Naive B cell (primary cell): ENCODE data around the gene DUSP28. TPM values are rescaled to one million over a fixed set of nuclear protein-coding genes. Genes with fewer than 3 reads are reported as not detected.

Source experiments
- ATAC-seq, 2 donors: fragments of 150-1000 bp; cut with Tn5 transposase; 2 replicates each; pipeline ENCODE4 v1.10.0; 2021; ENCODE audit warnings: low read depth in 2 of 2, mild to moderate bottlenecking in 2 of 2, moderate library complexity in 2 of 2
- DNase-seq: peaks from one replicate; pipeline ENCODE4 v3.0.0; 2022
- H3K27ac Mint-ChIP-seq, 6 donors: one replicate each; pipeline ENCODE4 v1.8.0; 2020 to 2022; ENCODE audit warnings: mild to moderate bottlenecking in 6 of 6, mixed read lengths in 6 of 6, moderate library complexity in 5 of 6, inconsistent platforms in 2 of 6
- H3K27me3 Mint-ChIP-seq, 3 donors: one replicate each; pipeline ENCODE4 v1.8.0; 2021 to 2022; ENCODE audit warnings: mixed read lengths in 3 of 3, mild to moderate bottlenecking in 1 of 3
- H3K36me3 Mint-ChIP-seq, 2 donors: one replicate each; pipeline ENCODE4 v1.8.0; 2020 to 2022; ENCODE audit warnings: mixed read lengths in 2 of 2, inconsistent platforms in 1 of 2, mild to moderate bottlenecking in 1 of 2
- H3K4me1 Mint-ChIP-seq, 3 donors: one replicate each; pipeline ENCODE4 v1.8.0; 2020 to 2022; ENCODE audit warnings: mixed read lengths in 3 of 3, inconsistent platforms in 1 of 3, mild to moderate bottlenecking in 1 of 3, moderate library complexity in 1 of 3
- H3K4me3 Mint-ChIP-seq, 8 donors: one replicate each; pipeline ENCODE4 v1.8.0; 2020 to 2022; ENCODE audit warnings: mild to moderate bottlenecking in 8 of 8, mixed read lengths in 8 of 8, moderate library complexity in 8 of 8, inconsistent platforms in 2 of 8
- H3K9me3 Mint-ChIP-seq, 7 donors: one replicate each; pipeline ENCODE4 v1.8.0; 2020 to 2022; ENCODE audit warnings: mixed read lengths in 7 of 7, mild to moderate bottlenecking in 5 of 7, inconsistent platforms in 2 of 7, moderate library complexity in 1 of 7
- polyA plus RNA-seq, 6 donors: library from polyadenylated mRNA; unstranded; fragments of 300-500 nt; fragmentation: Illumina TruSeq; gene quantifications; one replicate each; pipeline ENCODE4 v1.2.3, GENCODE V29; 2021; ENCODE audit warnings: low read depth in 6 of 6

Gene DUSP28
- polyA plus RNA-seq, 6 donors from 2014 or later, result 20.5 to 39.0 (median 24.7) TPM

GRCh38 chr2:240598311-240598911 lies 38.3 kb downstream of the DUSP28 start:
- no peaks in the 10 kb centered on the region for H3K4me1 Mint-ChIP-seq
- H3K27ac Mint-ChIP-seq, result no peak overlapping the region
- no peaks in the 10 kb centered on the region for H3K36me3 Mint-ChIP-seq
- DNase-seq (no peak), ATAC-seq (no peak)
- no peak overlapping the region for H3K4me3 Mint-ChIP-seq
- H3K27me3 Mint-ChIP-seq, result no peaks in the 10 kb centered on the region
- H3K9me3 Mint-ChIP-seq, result no peaks in the 10 kb centered on the region

DNA sequence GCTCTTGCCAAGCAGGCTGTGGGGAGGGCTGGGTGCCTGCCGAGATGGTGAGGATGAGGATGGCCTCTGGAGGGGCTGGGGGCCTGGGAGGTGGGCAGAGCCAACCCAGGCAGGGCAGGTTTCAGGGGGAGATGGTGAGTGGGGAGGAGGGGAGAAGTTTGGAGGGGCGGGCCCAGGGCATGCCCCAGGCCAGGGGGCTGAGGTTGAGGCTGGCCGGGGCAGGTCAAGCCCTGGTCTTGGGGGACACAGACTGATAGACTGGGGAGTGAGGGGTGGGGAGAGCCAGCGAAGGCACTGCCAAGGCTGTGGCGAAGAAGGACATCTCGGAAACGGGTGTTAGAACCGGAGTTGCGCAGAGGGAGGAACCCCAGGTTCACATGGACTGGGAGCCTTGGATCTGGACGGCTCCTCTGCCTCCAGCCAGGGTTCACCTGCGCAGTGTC lies 39.0 kb downstream of the DUSP28 start:
- ATAC-seq (no peak), DNase-seq (no peak)
- no peaks in the 10 kb centered on the region for H3K36me3 Mint-ChIP-seq
- H3K4me3 Mint-ChIP-seq, result no peak overlapping the region
- H3K27me3 Mint-ChIP-seq, result no peaks in the 10 kb centered on the region
- H3K9me3 Mint-ChIP-seq, result no peaks in the 10 kb centered on the region
- peak overlapping the region in 1 of 6 donors; percentile 47 for H3K27ac Mint-ChIP-seq
- H3K4me1 Mint-ChIP-seq, result no peaks in the 10 kb centered on the region

DNA sequence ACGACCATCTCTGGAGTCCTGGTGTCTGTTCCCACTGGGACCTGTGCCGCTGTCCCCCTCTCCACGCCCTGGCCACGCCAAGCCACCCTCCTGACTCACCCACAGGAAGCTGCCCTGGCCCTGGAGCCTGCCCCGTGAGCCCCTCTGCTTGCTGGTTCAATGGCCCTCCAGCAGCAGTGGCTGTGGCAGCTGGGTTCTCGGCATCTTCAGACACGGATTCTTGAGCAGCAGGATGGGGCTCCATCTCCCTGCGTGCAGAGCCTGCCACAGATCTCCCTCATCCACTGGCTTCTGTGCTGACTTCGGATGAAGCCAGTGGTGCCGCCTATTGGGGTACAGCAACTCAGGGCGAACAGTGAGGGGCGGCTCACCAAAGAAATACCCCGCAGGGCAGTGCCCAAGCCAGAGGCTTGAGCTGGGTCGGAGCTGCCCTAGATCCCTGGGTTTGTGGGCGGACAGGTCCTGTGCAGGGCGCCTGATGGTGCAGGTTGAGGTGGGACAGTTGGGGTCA lies 40.3 kb downstream of the DUSP28 start:
- ATAC-seq (no peak), DNase-seq (no peak)
- no peaks in the 10 kb centered on the region for H3K27me3 Mint-ChIP-seq
- H3K4me3 Mint-ChIP-seq, result peak overlapping the region in 1 of 8 donors; percentile 70
- H3K4me1 Mint-ChIP-seq, result no peaks in the 10 kb centered on the region
- no peaks in the 10 kb centered on the region for H3K36me3 Mint-ChIP-seq
- H3K9me3 Mint-ChIP-seq, result no peaks in the 10 kb centered on the region
- no peak overlapping the region for H3K27ac Mint-ChIP-seq

DNA sequence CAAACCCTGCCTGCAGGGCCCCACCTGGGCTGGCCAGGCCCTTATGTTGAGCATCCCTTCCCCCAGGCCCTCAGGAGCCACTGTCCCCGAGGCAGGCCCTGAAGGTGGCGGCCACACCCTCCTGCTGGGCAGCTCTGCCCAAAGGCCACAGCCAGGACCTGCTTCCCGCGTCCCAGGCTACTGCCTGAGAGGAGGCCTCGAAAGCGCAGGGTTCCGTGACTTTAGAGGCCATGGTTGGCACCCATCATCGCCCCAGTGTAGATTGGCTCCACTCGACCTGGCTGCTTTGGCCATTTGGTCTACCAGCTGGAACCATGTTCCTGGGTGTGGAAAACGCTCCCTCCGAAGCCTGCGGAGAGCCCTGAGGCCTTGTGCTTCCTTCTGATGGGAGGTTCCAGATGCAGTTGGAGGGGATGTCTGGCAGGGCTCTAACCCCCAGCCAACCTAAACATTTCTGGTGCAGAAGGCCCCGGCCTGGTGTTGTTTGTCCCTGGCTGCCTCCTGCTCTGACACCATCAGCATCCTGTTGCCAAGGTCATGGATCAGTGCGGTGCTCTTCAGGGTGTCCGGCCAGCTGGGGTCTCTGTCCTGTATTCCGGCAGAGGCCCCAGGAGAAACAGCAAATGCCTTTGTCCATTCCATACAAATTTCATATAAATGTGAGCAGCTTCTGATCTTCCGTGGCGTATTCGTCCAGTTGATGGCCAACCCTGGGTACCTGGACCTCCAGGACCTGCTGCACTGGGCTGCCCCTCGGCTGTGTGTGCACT lies 41.1 kb downstream of the DUSP28 start:
- Mint-ChIP-seq H3K36me3 (no peaks in the 10 kb centered on the region), H3K4me1 (no peaks in the 10 kb centered on the region), H3K27ac (peak overlapping the region in 1 of 6 donors; percentile 60), H3K27me3 (no peaks in the 10 kb centered on the region), H3K9me3 (no peaks in the 10 kb centered on the region), H3K4me3 (no peak overlapping the region)
- DNase-seq (no peak), ATAC-seq (no peak)

DNA sequence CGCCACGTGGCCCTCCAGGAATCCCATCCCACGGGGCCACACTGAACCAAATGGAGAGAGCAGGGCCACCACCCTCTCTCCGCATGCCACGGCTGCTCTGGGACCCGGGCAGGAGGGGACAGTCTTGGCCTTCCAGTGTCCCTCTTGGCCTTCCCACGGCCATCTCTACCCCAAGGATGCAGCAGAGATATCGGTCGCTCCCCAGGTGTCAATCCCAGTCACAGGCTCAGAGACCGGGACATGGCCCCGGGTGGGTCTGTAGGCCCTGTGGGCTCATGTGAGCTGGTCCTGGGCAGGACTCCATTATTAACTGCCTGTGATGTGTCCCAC lies 41.6 kb downstream of the DUSP28 start:
- ATAC-seq (no peak), DNase-seq (no peak)
- Mint-ChIP-seq H3K27ac (peak overlapping the region in 1 of 6 donors; percentile 61), H3K36me3 (no peaks in the 10 kb centered on the region), H3K9me3 (no peaks in the 10 kb centered on the region), H3K27me3 (no peaks in the 10 kb centered on the region), H3K4me3 (no peak overlapping the region), H3K4me1 (peaks cover 0 to 2% (median 0%) of the 10 kb centered on the region in 3 donors)

DNA sequence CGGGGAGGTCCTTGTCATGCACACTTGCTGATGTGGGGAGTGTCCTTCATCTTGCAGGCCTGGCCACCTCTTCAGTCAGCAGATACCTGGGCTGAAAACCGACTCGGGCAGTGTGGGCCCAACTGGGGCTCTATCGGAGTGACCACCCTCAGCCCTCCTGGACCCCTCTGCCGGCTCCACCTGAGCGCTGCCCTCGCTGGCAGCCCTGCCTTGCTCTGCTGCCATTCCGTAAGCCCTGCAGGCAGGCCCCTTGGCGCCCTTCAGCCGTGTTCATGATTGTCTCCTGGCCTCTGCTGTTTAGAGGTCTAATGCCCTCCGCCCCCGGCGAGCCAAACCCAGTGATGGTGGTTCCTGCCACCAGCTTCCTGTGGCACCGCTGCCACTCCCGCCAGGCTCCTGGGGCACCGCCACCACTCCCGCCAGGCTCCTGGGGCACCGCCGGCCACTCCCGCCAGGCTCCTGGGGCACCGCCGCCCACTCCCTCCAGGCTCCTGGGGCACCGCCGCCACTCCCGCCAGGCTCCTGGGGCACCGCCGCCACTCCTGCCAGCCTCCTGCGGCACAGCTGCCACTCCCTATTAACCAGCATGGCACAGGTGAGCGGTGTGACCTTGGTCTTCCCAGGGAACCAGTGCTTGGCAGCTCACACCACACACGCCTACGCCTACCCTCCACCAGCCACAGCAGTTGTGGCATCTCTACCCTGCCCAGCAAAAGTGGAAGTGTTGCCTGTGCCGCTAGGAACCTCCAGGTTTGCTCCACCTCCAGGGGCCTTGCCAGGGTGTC lies 42.3 kb downstream of the DUSP28 start:
- Mint-ChIP-seq H3K27ac (no peak overlapping the region), H3K4me1 (peaks cover 0 to 4% (median 0%) of the 10 kb centered on the region in 3 donors), H3K36me3 (no peaks in the 10 kb centered on the region), H3K27me3 (no peaks in the 10 kb centered on the region), H3K9me3 (no peaks in the 10 kb centered on the region), H3K4me3 (no peak overlapping the region)
- ATAC-seq (no peak), DNase-seq (no peak)

DNA sequence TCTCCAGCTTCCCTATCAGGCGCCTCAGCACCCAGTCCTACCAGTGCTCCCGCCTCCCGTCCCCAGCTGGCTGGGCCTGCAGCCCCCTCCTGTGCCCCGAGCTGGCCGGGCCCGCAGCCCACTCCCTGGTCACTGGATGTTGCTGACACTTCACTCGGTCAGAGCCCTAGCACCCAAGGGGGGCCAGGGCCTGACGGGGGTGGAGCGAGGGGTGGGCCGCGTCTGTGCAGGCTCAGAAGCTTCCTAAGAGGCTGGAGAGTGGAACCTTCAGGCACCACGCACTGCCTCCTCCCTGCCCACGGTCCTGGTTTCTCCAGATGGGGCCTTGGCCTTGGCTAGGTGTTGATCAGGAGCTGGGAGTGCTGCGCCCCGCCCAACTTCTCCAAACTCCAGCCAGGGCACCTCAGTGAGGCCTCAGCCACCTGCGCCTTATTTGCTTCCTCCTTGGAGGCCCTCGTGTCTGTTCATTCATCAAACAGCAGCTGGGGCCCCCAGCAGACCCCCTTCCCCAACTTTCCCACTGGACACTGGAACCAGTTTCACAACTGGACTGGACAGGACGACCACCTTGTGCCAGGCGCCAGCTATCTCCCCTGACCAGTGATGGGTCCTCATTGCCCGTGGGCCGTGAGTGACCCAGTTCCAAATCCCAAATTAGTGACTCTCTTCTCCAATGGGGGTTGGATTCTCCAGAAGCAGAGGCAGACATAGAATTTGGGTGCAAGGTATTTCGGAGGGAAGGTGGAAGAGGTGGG lies 43.1 kb downstream of the DUSP28 start:
- Mint-ChIP-seq H3K36me3 (no peaks in the 10 kb centered on the region), H3K27me3 (no peaks in the 10 kb centered on the region), H3K27ac (no peak overlapping the region), H3K4me3 (no peak overlapping the region), H3K4me1 (peaks cover 0 to 4% (median 0%) of the 10 kb centered on the region in 3 donors), H3K9me3 (no peaks in the 10 kb centered on the region)
- ATAC-seq (no peak), DNase-seq (no peak)

- no peaks in the 10 kb centered on the region for H3K27me3 Mint-ChIP-seq
- peaks cover 0 to 4% (median 0%) of the 10 kb centered on the region in 3 donors for H3K4me1 Mint-ChIP-seq
- H3K36me3 Mint-ChIP-seq, result no peaks in the 10 kb centered on the region
- ATAC-seq (no peak), DNase-seq (no peak)
- no peaks in the 10 kb centered on the region for H3K9me3 Mint-ChIP-seq
- no peak overlapping the region for H3K27ac Mint-ChIP-seq
- no peak overlapping the region for H3K4me3 Mint-ChIP-seq
These were observed 43.7 kb downstream of the DUSP28 start for GRCh38 chr2:240603846-240604245.

DNA sequence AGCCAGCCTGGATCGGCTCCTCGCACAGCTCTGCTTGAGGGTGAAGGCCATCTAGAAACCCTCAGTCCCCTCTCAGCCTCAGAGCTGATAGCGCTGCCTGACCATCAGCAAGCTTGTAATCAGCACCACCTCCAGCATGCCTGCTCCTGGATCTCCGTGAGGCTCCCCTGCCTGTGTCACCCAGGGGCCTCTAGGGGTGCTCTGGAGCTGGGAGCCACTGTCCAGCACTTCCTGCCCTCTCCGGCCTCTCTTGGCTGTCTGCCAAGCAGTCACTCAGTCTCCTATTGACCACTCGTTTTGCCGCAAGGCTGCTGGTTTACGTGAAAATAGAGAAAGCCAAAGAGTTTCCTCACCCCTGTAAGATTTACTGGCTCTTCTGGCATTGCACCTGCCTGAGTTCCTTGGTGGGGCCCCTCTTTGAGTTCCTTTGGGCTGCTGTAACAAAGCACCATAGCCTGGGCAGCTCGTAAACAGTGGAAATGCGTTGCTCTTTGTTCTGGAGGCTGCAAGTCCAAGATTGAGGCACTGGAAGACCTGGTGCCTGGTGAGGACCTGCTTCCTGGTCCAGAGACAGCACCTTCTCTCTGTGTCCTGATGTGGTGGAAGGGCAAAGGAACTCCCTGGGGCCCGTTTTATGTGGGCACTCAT lies 44.3 kb downstream of the DUSP28 start:
- Mint-ChIP-seq H3K4me1 (peaks cover 0 to 4% (median 0%) of the 10 kb centered on the region in 3 donors), H3K27me3 (no peaks in the 10 kb centered on the region), H3K27ac (no peak overlapping the region), H3K9me3 (no peaks in the 10 kb centered on the region), H3K4me3 (peak overlapping the region in 1 of 8 donors; percentile 9), H3K36me3 (no peaks in the 10 kb centered on the region)
- DNase-seq (no peak), ATAC-seq (no peak)

DNA sequence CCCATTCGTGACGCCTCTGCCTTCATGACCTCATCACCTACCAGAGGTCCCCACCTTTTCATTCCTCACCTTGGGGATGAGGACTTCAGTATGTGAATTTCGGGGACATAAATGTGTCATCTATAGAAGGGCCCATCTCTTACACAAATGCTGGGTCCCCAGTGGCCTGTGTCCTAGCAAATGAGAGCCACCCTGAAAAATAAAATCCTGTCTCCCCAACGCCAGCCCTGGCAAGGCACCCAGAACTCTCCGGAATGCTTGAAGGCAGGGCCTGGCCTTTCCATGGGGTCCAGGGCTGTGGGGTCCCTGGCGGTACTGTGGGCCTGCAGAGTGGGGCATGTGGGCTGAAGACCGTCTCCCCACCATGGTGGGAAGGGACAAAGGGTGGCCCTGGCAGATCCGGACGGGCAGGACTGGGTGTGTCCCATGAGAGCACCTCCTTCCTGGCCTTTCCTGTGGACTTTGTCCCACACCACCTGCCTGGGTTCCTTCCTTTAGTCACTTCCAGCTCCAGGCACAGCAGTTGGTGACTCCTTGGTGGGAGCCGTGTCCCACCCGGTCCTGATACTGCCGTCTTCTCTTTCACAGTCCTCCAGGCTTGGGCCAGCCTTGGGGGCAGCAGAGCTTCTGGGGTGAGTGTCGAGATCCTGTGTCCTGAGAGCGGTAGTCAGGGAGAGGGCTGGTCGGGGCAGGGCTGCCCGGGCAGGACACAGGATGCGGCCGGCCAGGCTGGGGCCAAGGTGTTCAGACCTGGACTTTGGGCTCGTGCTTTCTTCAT lies 45.0 kb downstream of the DUSP28 start:
- no peak for DNase-seq
- H3K27ac Mint-ChIP-seq, result no peak overlapping the region
- ATAC-seq, result no peak
- no peaks in the 10 kb centered on the region for H3K9me3 Mint-ChIP-seq
- H3K36me3 Mint-ChIP-seq, result no peaks in the 10 kb centered on the region
- peaks cover 0 to 4% (median 0%) of the 10 kb centered on the region in 3 donors for H3K4me1 Mint-ChIP-seq
- H3K27me3 Mint-ChIP-seq, result no peaks in the 10 kb centered on the region
- H3K4me3 Mint-ChIP-seq, result peak overlapping the region in 1 of 8 donors; percentile 9

GRCh38 chr2:240605867-240606743 lies 45.9 kb downstream of the DUSP28 start:
- no peak for DNase-seq
- Mint-ChIP-seq H3K27ac (no peak overlapping the region), H3K9me3 (no peaks in the 10 kb centered on the region), H3K4me1 (peaks cover 0 to 4% (median 0%) of the 10 kb centered on the region in 3 donors), H3K4me3 (no peak overlapping the region), H3K36me3 (peaks cover 0 to under 1% of the 10 kb centered on the region in 2 donors), H3K27me3 (no peaks in the 10 kb centered on the region)
- no peak for ATAC-seq
